HepG2 (cell line): ENCODE data around the gene CHCHD1. TPM values are rescaled to one million over a fixed set of nuclear protein-coding genes. Genes with fewer than 3 reads are reported as not detected.
A peak's percentile ranks its signal among the peaks of the same experiment; 100 is the strongest.

Experiments used
- CENPBD1 ChIP-seq: sonication (generic); formaldehyde crosslinking; IDR thresholded peaks from 2 replicates; pipeline ENCODE4 v1.8.0; 2022; ENCODE audit warnings: missing genetic modification reagents, low read depth, mild to moderate bottlenecking, borderline replicate concordance
- FUBP1 ChIP-seq: sonication (generic); formaldehyde crosslinking; IDR thresholded peaks from 2 replicates; pipeline ENCODE4 v1.5.1; 2020; ENCODE audit warnings: missing genetic modification reagents, mild to moderate bottlenecking, borderline replicate concordance
- MEIS1 ChIP-seq: sonication (generic); formaldehyde crosslinking; IDR thresholded peaks from 2 replicates; pipeline ENCODE4 v1.9.0; 2021; ENCODE audit warnings: mild to moderate bottlenecking, missing genetic modification reagents, moderate library complexity, borderline replicate concordance
- MLLT10 ChIP-seq: sonication (generic); formaldehyde crosslinking; IDR thresholded peaks from 2 replicates; pipeline ENCODE4 v1.4.0; 2020; ENCODE audit warnings: missing genetic modification reagents
- MLX ChIP-seq: IDR thresholded peaks from 2 replicates; pipeline ENCODE4 v1.6.1; 2016
- MTF2 ChIP-seq: sonication (generic); formaldehyde crosslinking; IDR thresholded peaks from 2 replicates; pipeline ENCODE4 v1.5.0; 2020; ENCODE audit warnings: missing genetic modification reagents, borderline replicate concordance
- PHF8 ChIP-seq: sonication (generic); formaldehyde crosslinking; IDR thresholded peaks from 2 replicates; pipeline ENCODE4 v1.5.0; 2020; ENCODE audit warnings: missing genetic modification reagents
- TARDBP ChIP-seq: sonication (generic); formaldehyde crosslinking; IDR thresholded peaks from 2 replicates; pipeline ENCODE4 v1.8.0; 2022; ENCODE audit warnings: mild to moderate bottlenecking, missing genetic modification reagents
- TIGD3 ChIP-seq: sonication (generic); formaldehyde crosslinking; IDR thresholded peaks from 2 replicates; pipeline ENCODE4 v1.5.1; 2020; ENCODE audit warnings: mild to moderate bottlenecking, missing genetic modification reagents, borderline replicate concordance
- ZC3H13 ChIP-seq: sonication (generic); formaldehyde crosslinking; IDR thresholded peaks from 2 replicates; pipeline ENCODE4 v1.8.1; 2023; ENCODE audit warnings: mild to moderate bottlenecking, missing genetic modification reagents, moderate library complexity
- ZHX1 ChIP-seq: sonication (generic); formaldehyde crosslinking; IDR thresholded peaks from 2 replicates; pipeline ENCODE4 v1.8.1; 2022; ENCODE audit warnings: low read depth, mild to moderate bottlenecking, missing genetic modification reagents
- ZNF343 ChIP-seq: sonication (generic); formaldehyde crosslinking; IDR thresholded peaks from 2 replicates; pipeline ENCODE4 v1.4.0; 2020; ENCODE audit warnings: mild to moderate bottlenecking, missing genetic modification reagents
- ZNF550 ChIP-seq: sonication (generic); formaldehyde crosslinking; IDR thresholded peaks from 2 replicates; pipeline ENCODE4 v1.4.0; 2020; ENCODE audit warnings: mild to moderate bottlenecking, missing genetic modification reagents, borderline replicate concordance
- ZNF574 ChIP-seq: sonication (generic); formaldehyde crosslinking; IDR thresholded peaks from 2 replicates; pipeline ENCODE4 v1.4.0; 2020; ENCODE audit warnings: missing genetic modification reagents
- ZNF674 ChIP-seq: sonication (generic); formaldehyde crosslinking; IDR thresholded peaks from 2 replicates; pipeline ENCODE4 v1.5.0; 2020; ENCODE audit warnings: low read depth, mild to moderate bottlenecking, missing genetic modification reagents
- ZNF724P ChIP-seq: sonication (generic); formaldehyde crosslinking; IDR thresholded peaks from 2 replicates; pipeline ENCODE4 v1.8.0; 2022; ENCODE audit warnings: missing genetic modification reagents, borderline replicate concordance
- polyA plus RNA-seq, 8 experiments: library from polyadenylated mRNA; depleted of rRNA in 3 of 8; stranded (reverse) in 7 of 8; unstranded in 1 of 8; fragments of >200 nt; fragmentation: Illumina TruSeq in 4 of 8; extraction: Trizol in 4 of 8; gene quantifications; 2 replicates each; pipeline versions ENCODE4 v1.2.1 to v1.2.3, GENCODE V29; 2011 to 2016; ENCODE audit warnings: low read depth in 4 of 8, missing spikeins in 1 of 8, mixed read lengths in 1 of 8; ENCODE audit not compliant: insufficient read depth in 1 of 8
- total RNA-seq, 5 experiments: library from RNA; depleted of rRNA; stranded (reverse); fragments of >200 nt; fragmentation: Illumina TruSeq; extraction: Trizol; gene quantifications; 2 replicates each; pipeline ENCODE4 v1.2.3, GENCODE V29; 2016; ENCODE audit warnings: low read depth in 1 of 5

Gene CHCHD1
- total and polyA plus RNA-seq, 2 of the 13 experiments (the other 11 are each of a cell fraction or from before 2014, with no cell fraction given) = 36.9 to 71.2 TPM

GRCh38 chr10:73772281-73773151, 9.3 kb upstream of the CHCHD1 start (continued):
- no peak for TF ChIP-seq ZNF343 (CRISPR knock-in tag)
- TF ChIP-seq ZC3H13 (CRISPR knock-in tag) = peak; percentile 88
- TF ChIP-seq TARDBP (CRISPR knock-in tag) = no peak
- no peak for TF ChIP-seq MLX (CRISPR knock-in tag)
- TF ChIP-seq ZNF724P (CRISPR knock-in tag) = no peak
- TF ChIP-seq ZNF674 = no peak
- TF ChIP-seq MEIS1 (CRISPR knock-in tag) = peak; percentile 57; the same call in 1 of the 2 replicates
- TF ChIP-seq MTF2 (CRISPR knock-in tag) = 0 out of 2 replicates have a peak, but pooled peaks have one; percentile 54
- TF ChIP-seq TIGD3 (CRISPR knock-in tag) = no peak
- no peak for TF ChIP-seq FUBP1
- no peak for TF ChIP-seq MLLT10 (CRISPR knock-in tag)
- peak; percentile 68 for TF ChIP-seq PHF8 (CRISPR knock-in tag)
- peak; percentile 35; the same call in 1 of the 2 replicates for TF ChIP-seq ZNF574 (CRISPR knock-in tag)
- peak; percentile 59; the same call in 1 of the 2 replicates for TF ChIP-seq ZHX1 (CRISPR knock-in tag)
- no peak for TF ChIP-seq ZNF550 (CRISPR knock-in tag)
- TF ChIP-seq CENPBD1 (CRISPR knock-in tag) = peak; percentile 71; the same call in 1 of the 2 replicates
